ENCODE measurements around the gene LRP4.

The LRP4 gene

DNA sequence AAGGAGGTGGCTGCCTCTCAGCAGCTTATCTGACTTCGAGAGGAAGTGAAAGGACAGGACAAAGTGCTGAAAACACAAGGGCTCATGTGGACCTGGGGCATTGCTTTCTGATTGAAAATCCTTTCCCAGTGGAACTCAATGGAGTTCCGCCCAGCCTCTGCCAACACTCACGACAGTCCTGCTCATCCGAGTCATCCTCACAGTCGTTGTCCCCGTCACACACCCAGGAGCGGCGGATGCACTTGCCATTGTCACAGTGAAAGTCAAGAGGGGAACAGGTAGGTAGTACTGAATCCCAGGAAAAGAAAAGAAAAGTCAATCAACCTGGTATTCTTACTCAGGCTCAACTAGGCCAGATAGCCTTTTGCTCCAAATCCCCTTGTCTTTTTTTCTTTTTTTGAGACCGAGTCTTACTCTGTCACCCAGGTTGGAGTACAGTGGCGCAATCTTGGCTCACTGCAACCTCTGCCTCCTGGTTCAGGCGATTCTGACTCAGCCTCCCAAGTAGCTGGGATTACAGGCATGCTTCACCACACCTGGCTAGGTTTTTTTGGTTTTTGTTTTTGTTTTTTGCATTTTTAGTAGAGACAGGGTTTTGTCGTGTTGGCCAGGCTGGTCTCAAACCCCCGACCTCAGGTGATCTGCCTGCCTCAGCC is 18.1 kb downstream of the LRP4 start:
- TF ChIP-seq SPI1 (IDR thresholded peaks at IDR 0.05; ENCODE audit: borderline replicate concordance, low read depth) (no peak), GABPA (IDR thresholded peaks at IDR 0.05; ENCODE audit: low read depth) (no peak), CTCF (IDR thresholded peaks at IDR 0.05; ENCODE audit: insufficient read depth, low read length) (no peak), POLR2AphosphoS5 (IDR thresholded peaks at IDR 0.05; ENCODE audit: low read depth) (no peak)
- TF ChIP-seq, protein P1, sequence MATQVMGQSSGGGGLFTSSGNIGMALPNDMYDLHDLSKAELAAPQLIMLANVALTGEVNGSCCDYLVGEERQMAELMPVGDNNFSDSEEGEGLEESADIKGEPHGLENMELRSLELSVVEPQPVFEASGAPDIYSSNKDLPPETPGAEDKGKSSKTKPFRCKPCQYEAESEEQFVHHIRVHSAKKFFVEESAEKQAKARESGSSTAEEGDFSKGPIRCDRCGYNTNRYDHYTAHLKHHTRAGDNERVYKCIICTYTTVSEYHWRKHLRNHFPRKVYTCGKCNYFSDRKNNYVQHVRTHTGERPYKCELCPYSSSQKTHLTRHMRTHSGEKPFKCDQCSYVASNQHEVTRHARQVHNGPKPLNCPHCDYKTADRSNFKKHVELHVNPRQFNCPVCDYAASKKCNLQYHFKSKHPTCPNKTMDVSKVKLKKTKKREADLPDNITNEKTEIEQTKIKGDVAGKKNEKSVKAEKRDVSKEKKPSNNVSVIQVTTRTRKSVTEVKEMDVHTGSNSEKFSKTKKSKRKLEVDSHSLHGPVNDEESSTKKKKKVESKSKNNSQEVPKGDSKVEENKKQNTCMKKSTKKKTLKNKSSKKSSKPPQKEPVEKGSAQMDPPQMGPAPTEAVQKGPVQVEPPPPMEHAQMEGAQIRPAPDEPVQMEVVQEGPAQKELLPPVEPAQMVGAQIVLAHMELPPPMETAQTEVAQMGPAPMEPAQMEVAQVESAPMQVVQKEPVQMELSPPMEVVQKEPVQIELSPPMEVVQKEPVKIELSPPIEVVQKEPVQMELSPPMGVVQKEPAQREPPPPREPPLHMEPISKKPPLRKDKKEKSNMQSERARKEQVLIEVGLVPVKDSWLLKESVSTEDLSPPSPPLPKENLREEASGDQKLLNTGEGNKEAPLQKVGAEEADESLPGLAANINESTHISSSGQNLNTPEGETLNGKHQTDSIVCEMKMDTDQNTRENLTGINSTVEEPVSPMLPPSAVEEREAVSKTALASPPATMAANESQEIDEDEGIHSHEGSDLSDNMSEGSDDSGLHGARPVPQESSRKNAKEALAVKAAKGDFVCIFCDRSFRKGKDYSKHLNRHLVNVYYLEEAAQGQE (IDR thresholded peaks at IDR 0.05; ENCODE audit: insufficient replicate concordance, low read depth) = no peak
- Histone ChIP-seq H3K4me3 (replicated peaks; ENCODE audit: insufficient read depth, low read length) (no peak overlapping the region), H3K27me3 (ENCODE audit: insufficient read depth, poor library complexity, severe bottlenecking) (no peaks in the 10 kb centered on the region), H3K27ac (replicated peaks) (no peak overlapping the region)
- no peak for DNase-seq (ENCODE audit: low read depth in 1 of 2, low spot score in 1 of 2)

DNA sequence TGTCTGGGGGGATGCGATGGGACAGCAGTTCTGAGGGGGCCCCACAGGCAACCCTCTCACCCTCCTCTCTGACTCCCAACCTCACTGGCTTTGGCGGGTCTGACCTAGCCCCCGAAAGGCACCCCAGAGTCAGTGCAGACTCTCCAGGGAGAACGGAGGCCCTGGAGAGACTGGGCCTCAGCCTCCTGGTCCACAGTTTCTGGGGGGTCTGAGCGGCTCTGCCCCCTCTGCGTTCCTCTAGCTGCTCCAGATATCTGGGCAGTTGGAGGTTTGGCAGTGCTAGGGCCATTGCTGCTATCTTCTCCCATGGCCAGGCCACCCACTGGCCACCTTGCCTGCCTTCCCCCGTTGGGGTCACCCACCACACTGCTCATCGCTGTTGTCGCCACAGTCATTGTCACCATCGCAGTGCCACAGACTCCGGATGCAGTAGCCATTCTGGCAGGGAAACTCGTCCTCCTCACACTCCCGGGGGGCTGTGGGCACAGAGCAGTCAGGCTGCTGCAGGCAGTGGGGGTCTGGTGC is 18.8 kb downstream of the LRP4 start:
- DNase-seq (ENCODE audit: low read depth in 1 of 2, low spot score in 1 of 2) = no peak
- TF ChIP-seq CTCF (IDR thresholded peaks at IDR 0.05; ENCODE audit: insufficient read depth, low read length) = no peak
- TF ChIP-seq GABPA (IDR thresholded peaks at IDR 0.05; ENCODE audit: low read depth) = no peak
- TF ChIP-seq, protein P1 (IDR thresholded peaks at IDR 0.05; ENCODE audit: insufficient replicate concordance, low read depth) = no peak
- TF ChIP-seq POLR2AphosphoS5 (IDR thresholded peaks at IDR 0.05; ENCODE audit: low read depth) = no peak
- TF ChIP-seq SPI1 (IDR thresholded peaks at IDR 0.05; ENCODE audit: borderline replicate concordance, low read depth) = no peak
- H3K27me3 ChIP-seq (ENCODE audit: insufficient read depth, poor library complexity, severe bottlenecking) = no peaks in the 10 kb centered on the region
- H3K4me3 ChIP-seq (replicated peaks; ENCODE audit: insufficient read depth, low read length) = no peak overlapping the region
- no peak overlapping the region for H3K27ac ChIP-seq (replicated peaks)

DNA sequence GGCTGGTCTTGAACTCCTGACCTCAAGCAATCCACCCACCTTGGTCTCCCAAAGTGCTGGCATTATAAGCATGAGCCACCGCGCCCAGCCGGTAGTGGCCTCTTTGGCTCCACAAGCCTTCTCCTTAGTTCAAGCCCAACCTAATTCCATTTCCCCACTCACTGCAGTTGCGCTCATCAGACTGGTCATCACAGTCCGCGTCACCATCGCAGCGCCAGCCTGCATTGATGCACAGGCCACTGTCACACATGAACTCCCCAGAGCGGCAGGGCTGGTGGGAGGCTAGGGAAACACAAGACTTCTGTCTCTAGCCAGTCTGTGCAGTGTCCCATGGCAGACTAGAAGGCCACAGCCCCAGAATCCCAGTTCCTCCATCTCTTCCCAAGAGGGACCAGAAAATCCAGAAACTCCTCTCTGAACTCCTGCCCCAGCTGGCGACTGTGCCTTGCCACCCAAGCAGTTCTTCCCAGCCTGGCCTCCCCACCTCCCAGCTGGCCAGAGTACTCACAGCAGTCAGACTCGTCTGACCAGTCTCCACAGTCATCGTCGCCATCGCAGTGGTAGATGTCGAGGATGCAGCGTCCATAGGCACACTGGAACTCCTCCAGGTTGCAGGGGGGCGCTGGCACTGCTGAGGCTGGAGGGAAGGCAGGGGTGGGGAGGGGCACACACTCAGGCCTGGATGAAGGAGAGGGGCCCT is 19.8 kb downstream of the LRP4 start:
- DNase-seq (ENCODE audit: low read depth in 1 of 2, low spot score in 1 of 2) = no peak
- Histone ChIP-seq H3K27ac (replicated peaks) (no peak overlapping the region), H3K4me3 (replicated peaks; ENCODE audit: insufficient read depth, low read length) (no peak overlapping the region), H3K27me3 (ENCODE audit: insufficient read depth, poor library complexity, severe bottlenecking) (no peaks in the 10 kb centered on the region)
- no peak for TF ChIP-seq SPI1 (IDR thresholded peaks at IDR 0.05; ENCODE audit: borderline replicate concordance, low read depth)

- Histone ChIP-seq H3K27ac (replicated peaks) (no peak overlapping the region), H3K27me3 (ENCODE audit: insufficient read depth, poor library complexity, severe bottlenecking) (no peaks in the 10 kb centered on the region), H3K4me3 (replicated peaks; ENCODE audit: insufficient read depth, low read length) (no peak overlapping the region)
- no peak for TF ChIP-seq SPI1 (IDR thresholded peaks at IDR 0.05; ENCODE audit: borderline replicate concordance, low read depth)
- peak; percentile 33 for TF ChIP-seq CTCF (IDR thresholded peaks at IDR 0.05; ENCODE audit: insufficient read depth, low read length)
- DNase-seq (ENCODE audit: low read depth in 1 of 2, low spot score in 1 of 2) = peak in 1 of 2 experiments; percentile 53
These were observed 21.5 kb downstream of the LRP4 start for GRCh38 chr11:46896719-46897406.
